WTC11 (cell line): Measurements from ENCODE around the gene ZNF600.
"Not testable (repeated sequence)": the region's sequence is repeated elsewhere in the genome, so short reads cannot be mapped to it uniquely, and the experiment has no call there.

ENCODE experiments used
- CTCF ChIP-seq: fragments of 200-600 bp; IDR thresholded peaks from 2 replicates; pipeline ENCODE4 v1.8.0; 2022; ENCODE audit warnings: antibody characterized with exemption
- ELF4 ChIP-seq: sonication (generic); formaldehyde crosslinking; IDR thresholded peaks from 2 replicates; pipeline ENCODE4 v1.8.1; 2022; ENCODE audit warnings: low read depth, mild to moderate bottlenecking, moderate library complexity, missing genetic modification reagents
- PRRX2 ChIP-seq: fragments of 250-450 bp; sonication (Bioruptor Pico); IDR thresholded peaks from 2 replicates; pipeline ENCODE4 v1.8.0; 2021; ENCODE audit warnings: mild to moderate bottlenecking
- USF2 ChIP-seq: sonication (generic); formaldehyde crosslinking; IDR thresholded peaks from 2 replicates; pipeline ENCODE4 v1.8.1; 2023; ENCODE audit warnings: mild to moderate bottlenecking, missing genetic modification reagents, moderate library complexity

- not testable (repeated sequence) for TF ChIP-seq ELF4 (CRISPR knock-in tag); CTCF; USF2 (CRISPR knock-in tag); PRRX2
Observed at GRCh38 chr19:52786464-52787354, at the start of gene ZNF600.
